Nephron (organoid): Measurements from ENCODE around the gene VTCN1.

Experiments
- H3K27ac Mint-ChIP-seq, 3 experiments: 2 replicates each; pipeline ENCODE4 v1.8.0; 2020; ENCODE audit warnings: mixed read lengths in 3 of 3, mild to moderate bottlenecking in 2 of 3, moderate library complexity in 1 of 3
- H3K27me3 Mint-ChIP-seq: 2 replicates; pipeline ENCODE4 v1.8.0; 2021; ENCODE audit warnings: low read depth, mild to moderate bottlenecking, moderate library complexity, mixed read lengths
- H3K36me3 Mint-ChIP-seq: 2 replicates; pipeline ENCODE4 v1.8.0; 2020; ENCODE audit warnings: low read depth, mixed read lengths
- H3K4me1 Mint-ChIP-seq: 2 replicates; pipeline ENCODE4 v1.8.0; 2020; ENCODE audit warnings: mixed read lengths
- H3K4me3 Mint-ChIP-seq, 3 experiments: 2 replicates each; pipeline ENCODE4 v1.8.0; 2020; ENCODE audit warnings: mild to moderate bottlenecking in 3 of 3, mixed read lengths in 3 of 3, moderate library complexity in 2 of 3
- H3K9me3 Mint-ChIP-seq: 2 replicates; pipeline ENCODE4 v1.8.0; 2020; ENCODE audit warnings: mixed read lengths
- TF ChIP-seq, protein P1 (sequence below), 3 experiments: fragments of 200-600 bp; sonication (generic); IDR thresholded peaks; one replicate each; pipeline ENCODE4 v1.5.0; 2021; ENCODE audit warnings: antibody characterized with exemption in 3 of 3; ENCODE audit not compliant: unreplicated experiment in 3 of 3

The VTCN1 gene

DNA sequence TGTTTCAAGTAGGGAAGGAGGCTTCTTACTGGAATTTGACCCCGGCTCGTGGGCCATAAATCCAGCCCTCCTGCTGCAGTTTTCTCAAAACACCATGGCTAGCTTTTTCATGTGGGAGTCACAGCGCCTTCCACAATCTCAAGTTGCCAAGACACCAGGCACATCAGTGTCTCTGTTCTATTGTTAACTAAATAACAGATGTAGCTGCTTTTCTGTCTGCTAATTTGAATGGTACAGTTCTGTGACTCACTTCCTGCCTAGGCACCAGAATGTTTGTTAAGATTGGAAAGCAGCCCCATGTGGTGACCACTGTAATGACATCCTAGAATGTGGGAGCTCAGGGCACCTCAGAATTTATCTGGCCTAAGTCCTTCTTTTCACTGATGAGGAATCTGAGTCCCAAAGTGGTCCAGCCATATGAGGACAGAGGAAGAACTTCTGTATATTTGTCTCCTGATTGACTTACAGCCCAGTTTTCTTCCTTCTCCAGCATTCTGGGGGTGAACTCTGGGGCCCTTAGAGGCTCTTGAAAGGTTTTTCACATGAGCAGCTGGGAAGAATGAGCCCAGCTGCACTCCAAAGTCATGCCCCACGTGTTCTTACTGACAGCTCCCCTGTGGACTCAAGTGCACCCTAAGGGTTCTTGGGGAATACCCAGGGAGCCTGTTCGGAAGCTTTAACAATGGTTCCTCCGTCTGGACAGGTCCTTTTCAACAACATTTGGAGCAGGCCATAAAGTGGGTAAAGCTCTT, 116.7 kb downstream of the VTCN1 start:
- TF ChIP-seq, protein P1, sequence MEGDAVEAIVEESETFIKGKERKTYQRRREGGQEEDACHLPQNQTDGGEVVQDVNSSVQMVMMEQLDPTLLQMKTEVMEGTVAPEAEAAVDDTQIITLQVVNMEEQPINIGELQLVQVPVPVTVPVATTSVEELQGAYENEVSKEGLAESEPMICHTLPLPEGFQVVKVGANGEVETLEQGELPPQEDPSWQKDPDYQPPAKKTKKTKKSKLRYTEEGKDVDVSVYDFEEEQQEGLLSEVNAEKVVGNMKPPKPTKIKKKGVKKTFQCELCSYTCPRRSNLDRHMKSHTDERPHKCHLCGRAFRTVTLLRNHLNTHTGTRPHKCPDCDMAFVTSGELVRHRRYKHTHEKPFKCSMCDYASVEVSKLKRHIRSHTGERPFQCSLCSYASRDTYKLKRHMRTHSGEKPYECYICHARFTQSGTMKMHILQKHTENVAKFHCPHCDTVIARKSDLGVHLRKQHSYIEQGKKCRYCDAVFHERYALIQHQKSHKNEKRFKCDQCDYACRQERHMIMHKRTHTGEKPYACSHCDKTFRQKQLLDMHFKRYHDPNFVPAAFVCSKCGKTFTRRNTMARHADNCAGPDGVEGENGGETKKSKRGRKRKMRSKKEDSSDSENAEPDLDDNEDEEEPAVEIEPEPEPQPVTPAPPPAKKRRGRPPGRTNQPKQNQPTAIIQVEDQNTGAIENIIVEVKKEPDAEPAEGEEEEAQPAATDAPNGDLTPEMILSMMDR (IDR thresholded peaks at IDR 0.05; ENCODE audit: unreplicated experiment in 3 of 3), result no peak
- Mint-ChIP-seq H3K36me3 (peaks cover 35% of the 10 kb centered on the region), H3K4me3 (peak overlapping the region in 2 of 3 experiments; percentile 34 to 47), H3K9me3 (no peaks in the 10 kb centered on the region), H3K27ac (peak overlapping the region; percentile 94 to 96 (median 96)), H3K27me3 (no peaks in the 10 kb centered on the region), H3K4me1 (peaks cover 59% of the 10 kb centered on the region)
